Esophagus squamous epithelium (tissue), 4 donors: ENCODE measurements around the gene HPD.

Source experiments
- POLR2A ChIP-seq, 4 donors: fragments of 450-650 bp; IDR thresholded peaks; one replicate each; pipeline ENCODE4 v1.6.1; 2017; ENCODE audit warnings: antibody characterized with exemption in 4 of 4, mild to moderate bottlenecking in 4 of 4, moderate library complexity in 3 of 4
- TF ChIP-seq, protein P1 (sequence below), 6 experiments: fragments of 450-650 bp in 4 of 6; fragments of 200-600 bp in 2 of 6; sonication (generic) in 2 of 6; IDR thresholded peaks; one replicate each; pipeline ENCODE4 v1.5.1; 2016 to 2019; ENCODE audit warnings: antibody characterized with exemption in 6 of 6, mild to moderate bottlenecking in 4 of 6, moderate library complexity in 4 of 6

DNA sequence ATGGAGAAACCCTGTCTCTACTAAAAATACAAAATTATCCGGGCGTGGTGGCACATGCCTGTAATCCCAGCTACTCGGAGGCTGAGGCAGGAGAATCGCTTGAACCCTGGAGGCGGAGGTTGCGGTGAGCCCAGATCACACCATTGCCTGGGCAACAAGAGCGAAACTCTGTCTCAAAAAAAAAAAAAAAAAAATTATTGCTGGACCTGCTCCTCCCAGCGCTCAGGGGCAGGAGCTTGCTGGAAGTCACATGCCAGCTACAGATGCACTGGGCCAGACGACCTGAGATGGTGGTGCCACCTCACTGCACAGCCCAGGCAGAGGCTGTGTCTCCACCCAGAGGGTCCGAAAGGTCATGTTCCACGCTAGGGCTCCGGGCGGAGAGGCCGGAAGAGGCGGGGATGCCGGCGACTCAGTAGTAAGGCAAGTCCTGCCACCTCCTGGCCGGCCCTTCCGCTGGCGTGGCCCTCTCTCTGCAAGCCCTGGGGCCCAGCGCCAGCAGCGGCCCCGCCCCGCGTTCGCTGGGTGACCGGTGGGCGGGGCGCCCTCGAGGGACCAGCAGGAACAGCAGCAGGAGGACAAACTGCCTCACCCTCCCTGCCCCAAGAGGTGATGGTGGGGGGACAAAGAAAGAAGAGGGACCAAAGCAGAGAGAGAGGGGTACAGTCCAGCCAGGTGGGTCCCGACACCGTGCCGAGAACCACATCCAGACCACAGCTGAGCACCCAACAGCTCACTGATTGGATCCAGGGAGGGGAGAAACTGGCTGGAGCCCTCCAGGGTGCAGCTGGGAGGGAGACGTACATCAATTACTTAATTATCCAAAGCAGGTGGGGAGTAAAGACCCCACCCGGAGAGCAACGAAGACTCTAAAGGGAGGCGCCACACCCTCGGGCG is 61.6 kb downstream of the HPD start:
- TF ChIP-seq, protein P1, sequence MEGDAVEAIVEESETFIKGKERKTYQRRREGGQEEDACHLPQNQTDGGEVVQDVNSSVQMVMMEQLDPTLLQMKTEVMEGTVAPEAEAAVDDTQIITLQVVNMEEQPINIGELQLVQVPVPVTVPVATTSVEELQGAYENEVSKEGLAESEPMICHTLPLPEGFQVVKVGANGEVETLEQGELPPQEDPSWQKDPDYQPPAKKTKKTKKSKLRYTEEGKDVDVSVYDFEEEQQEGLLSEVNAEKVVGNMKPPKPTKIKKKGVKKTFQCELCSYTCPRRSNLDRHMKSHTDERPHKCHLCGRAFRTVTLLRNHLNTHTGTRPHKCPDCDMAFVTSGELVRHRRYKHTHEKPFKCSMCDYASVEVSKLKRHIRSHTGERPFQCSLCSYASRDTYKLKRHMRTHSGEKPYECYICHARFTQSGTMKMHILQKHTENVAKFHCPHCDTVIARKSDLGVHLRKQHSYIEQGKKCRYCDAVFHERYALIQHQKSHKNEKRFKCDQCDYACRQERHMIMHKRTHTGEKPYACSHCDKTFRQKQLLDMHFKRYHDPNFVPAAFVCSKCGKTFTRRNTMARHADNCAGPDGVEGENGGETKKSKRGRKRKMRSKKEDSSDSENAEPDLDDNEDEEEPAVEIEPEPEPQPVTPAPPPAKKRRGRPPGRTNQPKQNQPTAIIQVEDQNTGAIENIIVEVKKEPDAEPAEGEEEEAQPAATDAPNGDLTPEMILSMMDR (IDR thresholded peaks at IDR 0.05) = peak in 5 of 6 experiments; percentile 18 to 49 (median 30)
- peak in 1 of 4 donors; percentile 51 for TF ChIP-seq POLR2A (IDR thresholded peaks at IDR 0.05)
